ENCODE data around the gene DMXL2.

- TF ChIP-seq CTCF (IDR thresholded peaks at IDR 0.05) (no peak), POLR2A (IDR thresholded peaks at IDR 0.05) (no peak)
Measured at GRCh38 chr15:51621155-51621765, 1.3 kb downstream of the DMXL2 start.
